HL-60 (cell line): ENCODE measurements around the gene TMEM247.

Experiments
- DNase-seq, 2 experiments: peaks; one replicate each; pipeline ENCODE4 v3.0.0-alpha.2; 2010 to 2020; ENCODE audit warnings: low read depth in 1 of 2, low spot score in 1 of 2
- H3K27ac ChIP-seq: fragments of 250-450 bp; sonication (Bioruptor Pico); replicated peaks from 2 replicates; pipeline ENCODE4 v1.5.1; 2020; ENCODE audit warnings: mild to moderate bottlenecking, moderate library complexity
- H3K27me3 ChIP-seq: fragments of 250-450 bp; sonication (Bioruptor Pico); 2 replicates; pipeline ENCODE4 v1.5.1; 2021; ENCODE audit warnings: mild to moderate bottlenecking, moderate library complexity; ENCODE audit not compliant: insufficient read depth, poor library complexity, severe bottlenecking
- H3K4me3 ChIP-seq: replicated peaks from 2 replicates; pipeline ENCODE4 v1.5.1; 2011; ENCODE audit warnings: mild to moderate bottlenecking, control low read depth, low read length; ENCODE audit not compliant: insufficient read depth
- GABPA ChIP-seq: IDR thresholded peaks from 2 replicates; pipeline ENCODE4 v1.6.1; 2012; ENCODE audit warnings: low read depth
- POLR2AphosphoS5 ChIP-seq: IDR thresholded peaks from 2 replicates; pipeline ENCODE4 v1.6.1; 2012; ENCODE audit warnings: low read depth
- SPI1 ChIP-seq: IDR thresholded peaks from 2 replicates; pipeline ENCODE4 v1.6.1; 2012; ENCODE audit warnings: low read depth, mild to moderate bottlenecking, borderline replicate concordance
- TF ChIP-seq, protein P1 (sequence below): IDR thresholded peaks from one replicate; pipeline ENCODE4 v1.5.1; 2011; ENCODE audit warnings: low read length, control low read depth, inconsistent platforms; ENCODE audit not compliant: insufficient read depth
- TF ChIP-seq, protein P2 (sequence below): IDR thresholded peaks from 2 replicates; pipeline ENCODE4 v1.6.1; 2012; ENCODE audit warnings: low read depth; ENCODE audit not compliant: insufficient replicate concordance

TMEM247 gene

DNA sequence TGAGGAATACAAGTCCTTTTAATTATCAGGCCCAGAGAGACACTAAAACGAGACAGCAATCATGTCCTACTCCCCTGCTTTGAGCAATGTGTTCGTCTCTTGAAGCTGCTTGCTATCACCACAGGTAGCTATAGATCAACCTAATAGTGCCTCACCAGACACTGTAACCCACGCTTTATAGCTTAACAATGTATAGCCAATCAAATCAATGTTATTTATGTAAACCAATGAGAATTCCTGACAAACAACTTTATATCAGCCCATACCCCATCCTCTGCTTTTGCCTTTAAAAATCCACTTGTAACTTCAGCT is 26.1 kb downstream of the TMEM247 start:
- H3K27ac ChIP-seq, result no peak overlapping the region
- H3K27me3 ChIP-seq, result no peaks in the 10 kb centered on the region
- H3K4me3 ChIP-seq, result no peak overlapping the region
- TF ChIP-seq GABPA, result no peak
- TF ChIP-seq SPI1, result no peak
- TF ChIP-seq, protein P1, sequence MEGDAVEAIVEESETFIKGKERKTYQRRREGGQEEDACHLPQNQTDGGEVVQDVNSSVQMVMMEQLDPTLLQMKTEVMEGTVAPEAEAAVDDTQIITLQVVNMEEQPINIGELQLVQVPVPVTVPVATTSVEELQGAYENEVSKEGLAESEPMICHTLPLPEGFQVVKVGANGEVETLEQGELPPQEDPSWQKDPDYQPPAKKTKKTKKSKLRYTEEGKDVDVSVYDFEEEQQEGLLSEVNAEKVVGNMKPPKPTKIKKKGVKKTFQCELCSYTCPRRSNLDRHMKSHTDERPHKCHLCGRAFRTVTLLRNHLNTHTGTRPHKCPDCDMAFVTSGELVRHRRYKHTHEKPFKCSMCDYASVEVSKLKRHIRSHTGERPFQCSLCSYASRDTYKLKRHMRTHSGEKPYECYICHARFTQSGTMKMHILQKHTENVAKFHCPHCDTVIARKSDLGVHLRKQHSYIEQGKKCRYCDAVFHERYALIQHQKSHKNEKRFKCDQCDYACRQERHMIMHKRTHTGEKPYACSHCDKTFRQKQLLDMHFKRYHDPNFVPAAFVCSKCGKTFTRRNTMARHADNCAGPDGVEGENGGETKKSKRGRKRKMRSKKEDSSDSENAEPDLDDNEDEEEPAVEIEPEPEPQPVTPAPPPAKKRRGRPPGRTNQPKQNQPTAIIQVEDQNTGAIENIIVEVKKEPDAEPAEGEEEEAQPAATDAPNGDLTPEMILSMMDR, result no peak
- no peak for TF ChIP-seq POLR2AphosphoS5
- TF ChIP-seq, protein P2, sequence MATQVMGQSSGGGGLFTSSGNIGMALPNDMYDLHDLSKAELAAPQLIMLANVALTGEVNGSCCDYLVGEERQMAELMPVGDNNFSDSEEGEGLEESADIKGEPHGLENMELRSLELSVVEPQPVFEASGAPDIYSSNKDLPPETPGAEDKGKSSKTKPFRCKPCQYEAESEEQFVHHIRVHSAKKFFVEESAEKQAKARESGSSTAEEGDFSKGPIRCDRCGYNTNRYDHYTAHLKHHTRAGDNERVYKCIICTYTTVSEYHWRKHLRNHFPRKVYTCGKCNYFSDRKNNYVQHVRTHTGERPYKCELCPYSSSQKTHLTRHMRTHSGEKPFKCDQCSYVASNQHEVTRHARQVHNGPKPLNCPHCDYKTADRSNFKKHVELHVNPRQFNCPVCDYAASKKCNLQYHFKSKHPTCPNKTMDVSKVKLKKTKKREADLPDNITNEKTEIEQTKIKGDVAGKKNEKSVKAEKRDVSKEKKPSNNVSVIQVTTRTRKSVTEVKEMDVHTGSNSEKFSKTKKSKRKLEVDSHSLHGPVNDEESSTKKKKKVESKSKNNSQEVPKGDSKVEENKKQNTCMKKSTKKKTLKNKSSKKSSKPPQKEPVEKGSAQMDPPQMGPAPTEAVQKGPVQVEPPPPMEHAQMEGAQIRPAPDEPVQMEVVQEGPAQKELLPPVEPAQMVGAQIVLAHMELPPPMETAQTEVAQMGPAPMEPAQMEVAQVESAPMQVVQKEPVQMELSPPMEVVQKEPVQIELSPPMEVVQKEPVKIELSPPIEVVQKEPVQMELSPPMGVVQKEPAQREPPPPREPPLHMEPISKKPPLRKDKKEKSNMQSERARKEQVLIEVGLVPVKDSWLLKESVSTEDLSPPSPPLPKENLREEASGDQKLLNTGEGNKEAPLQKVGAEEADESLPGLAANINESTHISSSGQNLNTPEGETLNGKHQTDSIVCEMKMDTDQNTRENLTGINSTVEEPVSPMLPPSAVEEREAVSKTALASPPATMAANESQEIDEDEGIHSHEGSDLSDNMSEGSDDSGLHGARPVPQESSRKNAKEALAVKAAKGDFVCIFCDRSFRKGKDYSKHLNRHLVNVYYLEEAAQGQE, result no peak
- DNase-seq, result no peak

DNA sequence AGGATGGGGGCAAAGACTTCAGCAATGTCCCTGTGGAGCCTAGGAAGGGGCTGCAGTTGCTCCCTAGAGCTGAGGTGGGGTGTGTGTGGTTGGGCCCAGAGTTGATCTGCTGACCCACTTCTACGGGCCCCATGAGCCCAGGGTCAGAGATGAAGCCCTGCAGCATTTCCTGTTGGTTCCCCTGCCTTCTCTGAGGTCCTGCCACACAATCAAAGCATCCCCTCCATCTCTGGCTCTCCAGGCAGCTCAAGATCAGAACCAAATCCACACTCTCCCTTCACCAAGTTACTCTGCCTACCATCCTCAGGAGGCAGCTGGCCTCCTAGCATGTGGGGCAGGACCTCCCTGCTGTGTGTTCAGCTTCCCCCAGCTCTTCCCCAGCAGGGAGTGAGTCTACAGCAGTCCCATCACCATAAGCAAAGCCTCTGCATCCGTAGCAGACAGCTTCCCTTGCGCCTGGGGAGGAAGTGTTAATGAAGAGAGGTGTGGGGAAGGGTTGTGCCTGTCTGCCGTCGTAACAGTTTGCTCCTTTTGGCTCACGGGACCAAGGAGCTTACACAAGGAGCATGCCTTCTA is 26.9 kb downstream of the TMEM247 start:
- no peaks in the 10 kb centered on the region for H3K27me3 ChIP-seq
- H3K4me3 ChIP-seq, result no peak overlapping the region
- DNase-seq, result no peak
- H3K27ac ChIP-seq, result no peak overlapping the region
- TF ChIP-seq SPI1, result peak; percentile 32; the same call in 1 of the 2 replicates
- no peak for TF ChIP-seq POLR2AphosphoS5

GRCh38 chr2:46508312-46508711 is 28.9 kb downstream of the TMEM247 start:
- H3K27me3 ChIP-seq, result no peaks in the 10 kb centered on the region
- no peak overlapping the region for H3K27ac ChIP-seq
- no peak for TF ChIP-seq GABPA
- no peak for TF ChIP-seq SPI1
- TF ChIP-seq, protein P1, result no peak
- TF ChIP-seq, protein P2, result no peak
- no peak for TF ChIP-seq POLR2AphosphoS5
- no peak for DNase-seq
- no peak overlapping the region for H3K4me3 ChIP-seq

DNA sequence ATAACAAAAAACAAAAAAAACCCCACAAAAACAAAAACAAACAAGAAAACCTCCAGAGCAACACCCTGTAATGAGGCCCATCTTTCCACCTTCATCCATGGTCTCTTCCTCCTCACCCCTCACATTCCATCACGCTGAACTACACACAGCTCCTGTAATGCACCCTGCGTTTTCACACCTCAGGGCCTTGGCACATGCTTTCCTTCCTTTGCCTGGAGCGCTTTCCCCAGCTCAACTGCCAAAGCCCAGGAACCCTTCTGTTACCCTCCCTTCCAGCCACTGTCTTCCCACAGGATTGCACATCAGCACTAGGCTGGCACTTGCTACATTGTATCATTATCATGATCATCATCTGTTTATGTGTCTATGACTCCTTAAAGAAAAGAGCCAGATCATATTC is 29.4 kb downstream of the TMEM247 start:
- H3K27me3 ChIP-seq, result no peaks in the 10 kb centered on the region
- no peak for DNase-seq
- no peak overlapping the region for H3K4me3 ChIP-seq
- TF ChIP-seq GABPA (no peak), SPI1 (no peak), POLR2AphosphoS5 (no peak)
- TF ChIP-seq, protein P2, result no peak
- TF ChIP-seq, protein P1, result no peak
- no peak overlapping the region for H3K27ac ChIP-seq
